ENCODE measurements around the gene RAB6B. TPM values are rescaled to one million over a fixed set of nuclear protein-coding genes. Genes with fewer than 3 reads are reported as not detected.

The RAB6B gene
- total and polyA plus RNA-seq, 2 of the 8 experiments (the other 6 are each of a cell fraction or from before 2014, with no cell fraction given): 7.9 to 15.6 TPM

GRCh38 chr3:133905376-133905775 lies 9.7 kb upstream of the RAB6B start:
- no peak overlapping the region for H3K23ac ChIP-seq (ENCODE audit: insufficient read length)
- no peaks in the 10 kb centered on the region for H3K27me3 ChIP-seq (replicated peaks in 1 of 4; ENCODE audit: control insufficient read depth in 3 of 4, extremely low read depth in 1 of 4, insufficient read depth in 3 of 4, low read length in 3 of 4)
- no peak overlapping the region for H4K8ac ChIP-seq (ENCODE audit: extremely low read depth, insufficient read depth, low read length)
- no peaks in the 10 kb centered on the region for H3K79me2 ChIP-seq (ENCODE audit: control insufficient read depth in 1 of 2, insufficient read depth in 2 of 2, low read length in 2 of 2)
- no peak overlapping the region for H3K14ac ChIP-seq (ENCODE audit: insufficient read length)
- H3K4me1 ChIP-seq (replicated peaks in 1 of 4; ENCODE audit: control insufficient read depth in 3 of 4, insufficient read depth in 4 of 4, low read length in 3 of 4): no peaks in the 10 kb centered on the region
- H3K4me3 ChIP-seq (ENCODE audit: extremely low read depth in 1 of 4, insufficient read depth in 2 of 4, low read depth in 3 of 4, low read length in 4 of 4): no peak overlapping the region
- no peak for FAIRE-seq
- ChIA-PET POLR2A (ENCODE audit: partially characterized antibody) (interaction anchor here (1.1 to 1.8 kb wide), 2 partner anchors 8 to 83 kb away, joined by 4 to 5 read pairs; no protein-coding TSS in a partner anchor), CTCF (ENCODE audit: partially characterized antibody) (interaction anchor here (0.7 to 1.8 kb wide), 5 partner anchors 9 to 87 kb away, joined by 3 to 4 read pairs (median 3); no protein-coding TSS in a partner anchor)
- no peak overlapping the region for H2BK120ac ChIP-seq (replicated peaks; ENCODE audit: low read depth, low read length)
- no peak overlapping the region for H3K9ac ChIP-seq (replicated peaks in 1 of 4; ENCODE audit: extremely low read depth in 1 of 4, low read depth in 3 of 4, low read length in 3 of 4)
- no peak overlapping the region for H2AFZ ChIP-seq (ENCODE audit: low read length)
- no peak overlapping the region for H4K5ac ChIP-seq (ENCODE audit: insufficient read length, low read depth, low read length)
- no peak overlapping the region for H2BK5ac ChIP-seq (ENCODE audit: low read depth, low read length)
- H3K4me2 ChIP-seq (ENCODE audit: insufficient read depth in 1 of 2, low read depth in 2 of 2, low read length in 2 of 2): no peak overlapping the region
- H3K4ac ChIP-seq (replicated peaks; ENCODE audit: insufficient read length, low read depth, low read length): no peak overlapping the region
- peak in 1 of 2 experiments; percentile 41 for DNase-seq (ENCODE audit: low read depth in 1 of 2, low spot score in 2 of 2)
- H2AK5ac ChIP-seq (ENCODE audit: low read depth, low read length): no peak overlapping the region
- H3K23me2 ChIP-seq (ENCODE audit: low read depth, low read length): no peaks in the 10 kb centered on the region
- no peak overlapping the region for H3K18ac ChIP-seq (ENCODE audit: extremely low read depth, low read length)
- H3K79me1 ChIP-seq (ENCODE audit: low read depth, low read length): no peaks in the 10 kb centered on the region
- no peak overlapping the region for H2BK12ac ChIP-seq (ENCODE audit: low read depth, low read length)
- H2BK15ac ChIP-seq (ENCODE audit: low read length): no peak overlapping the region
- H4K91ac ChIP-seq (replicated peaks; ENCODE audit: insufficient read length, low read length): no peak overlapping the region
- 78% methylated on average over 3 of the region's 3 CpGs; no CpG with 5 or more reads in 1 of the 2 experiments for WGBS, 2 experiments (ENCODE audit: extremely low coverage in 1 of 2, insufficient coverage in 1 of 2, insufficient read length in 1 of 2, insufficient replicate concordance in 2 of 2, low coverage in 1 of 2, low lambda C conversion rate in 2 of 2, missing lambda C conversion rate in 1 of 2)
- no peak overlapping the region for H3K27ac ChIP-seq (ENCODE audit: low read depth, low read length)
- no peak overlapping the region for H3K56ac ChIP-seq (replicated peaks; ENCODE audit: insufficient read length, low read depth, low read length)
- H3K36me3 ChIP-seq (ENCODE audit: control insufficient read depth in 2 of 4, insufficient read depth in 4 of 4, low read length in 3 of 4): no peaks in the 10 kb centered on the region
- no peak overlapping the region for H2BK20ac ChIP-seq (ENCODE audit: low read length)
- H4K20me1 ChIP-seq (replicated peaks in 1 of 2; ENCODE audit: control insufficient read depth in 1 of 2, insufficient read depth in 2 of 2, low read length in 2 of 2): no peaks in the 10 kb centered on the region
- no peaks in the 10 kb centered on the region; a peak in 1 of 4 replicates for H3K9me3 ChIP-seq (ENCODE audit: insufficient read depth in 2 of 2, low read depth in 1 of 2, low read length in 1 of 2)
- TF ChIP-seq SP1 (IDR thresholded peaks at IDR 0.05; ENCODE audit: low read depth, low read length) (no peak), CTCF (IDR thresholded peaks at IDR 0.05; ENCODE audit: control extremely low read depth in 1 of 3, insufficient read depth in 1 of 3, low read depth in 1 of 3, low read length in 3 of 3) (no peak), CHD1 (IDR thresholded peaks at IDR 0.05; ENCODE audit: low read depth, low read length) (no peak), EGR1 (IDR thresholded peaks at IDR 0.05; ENCODE audit: borderline replicate concordance, low read depth, low read length) (no peak), SIX5 (IDR thresholded peaks at IDR 0.05; ENCODE audit: low read depth, low read length) (no peak), BRCA1 (IDR thresholded peaks at IDR 0.05; ENCODE audit: low read depth, low read length) (no peak), MAFK (IDR thresholded peaks at IDR 0.05; ENCODE audit: low read depth, low read length) (no peak), GTF2F1 (IDR thresholded peaks at IDR 0.05; ENCODE audit: borderline replicate concordance, low read depth, low read length) (no peak), POLR2A (IDR thresholded peaks at IDR 0.05; ENCODE audit: control extremely low read depth in 1 of 2, low read depth in 2 of 2, low read length in 2 of 2) (no peak), HDAC2 (IDR thresholded peaks at IDR 0.05; ENCODE audit: borderline replicate concordance in 1 of 2, low read depth in 2 of 2, low read length in 2 of 2) (no peak), KDM1A (IDR thresholded peaks at IDR 0.05; ENCODE audit: borderline replicate concordance, low read length) (no peak)

All from H1 (cell line).